H1 (cell line): Measurements from ENCODE around the gene SOX15. TPM values are rescaled to one million over a fixed set of nuclear protein-coding genes. Genes with fewer than 3 reads are reported as not detected.

Experiments used
- ASH2L ChIP-seq: fragments of 200-600, 300-600 bp; sonication (generic); IDR thresholded peaks from one replicate; pipeline ENCODE4 v1.7.1; 2017; ENCODE audit warnings: low read length
- BACH1 ChIP-seq: IDR thresholded peaks from 2 replicates; pipeline ENCODE4 v1.6.1; 2012; ENCODE audit warnings: low read length, improper control_type of control experiment
- CBX8 ChIP-seq: fragments of 300-800, 300-1000 bp; sonication (generic); IDR thresholded peaks from 2 replicates; pipeline ENCODE4 v1.7.1; 2016; ENCODE audit warnings: low read depth, low read length, borderline replicate concordance
- CHD2 ChIP-seq: IDR thresholded peaks from 2 replicates; pipeline ENCODE4 v1.6.1; 2012; ENCODE audit warnings: low read length, improper control_type of control experiment
- CTBP2 ChIP-seq: IDR thresholded peaks from 2 replicates; pipeline ENCODE4 v1.7.0; 2011; ENCODE audit warnings: borderline replicate concordance, mild to moderate bottlenecking, moderate library complexity, mixed read lengths, low read length; ENCODE audit not compliant: insufficient read depth, insufficient read length
- E2F6 ChIP-seq: IDR thresholded peaks from 2 replicates; pipeline ENCODE4 v1.6.1; 2012; ENCODE audit warnings: inconsistent platforms
- JUN ChIP-seq: IDR thresholded peaks from 2 replicates; pipeline ENCODE4 v1.6.1; 2011; ENCODE audit warnings: low read depth, mild to moderate bottlenecking, improper control_type of control experiment, low read length
- KDM1A ChIP-seq: fragments of 200-600, 300-600 bp; sonication (generic); IDR thresholded peaks from 2 replicates; pipeline ENCODE4 v1.7.1; 2016; ENCODE audit warnings: mild to moderate bottlenecking, low read length, borderline replicate concordance
- KDM5A ChIP-seq: fragments of 200-600 bp; IDR thresholded peaks from 2 replicates; pipeline ENCODE4 v1.7.1; 2012; ENCODE audit warnings: mild to moderate bottlenecking, low read length, inconsistent platforms, mixed read lengths
- MAFK ChIP-seq: IDR thresholded peaks from 2 replicates; pipeline ENCODE4 v1.6.1; 2012; ENCODE audit warnings: low read depth, mild to moderate bottlenecking, improper control_type of control experiment, low read length
- NRF1 ChIP-seq: IDR thresholded peaks from 2 replicates; pipeline ENCODE4 v1.6.1; 2011; ENCODE audit warnings: mild to moderate bottlenecking, low read depth, low read length, improper control_type of control experiment
- PHF8 ChIP-seq: fragments of 200-600 bp; sonication (generic); conservative IDR thresholded peaks from 2 replicates; pipeline ENCODE4 v1.7.1; 2012; ENCODE audit warnings: low read depth, mild to moderate bottlenecking, inconsistent platforms, low read length, moderate library complexity
- POLR2AphosphoS5 ChIP-seq: IDR thresholded peaks from 2 replicates; pipeline ENCODE4 v1.6.1; 2011; ENCODE audit warnings: low read depth, low read length
- RXRA ChIP-seq: IDR thresholded peaks from 2 replicates; pipeline ENCODE4 v1.6.1; 2011; ENCODE audit warnings: low read depth, mild to moderate bottlenecking, low read length, moderate library complexity; ENCODE audit not compliant: insufficient read depth
- SAP30 ChIP-seq: fragments of 300-600 bp; sonication (generic); IDR thresholded peaks from 2 replicates; pipeline ENCODE4 v1.7.1; 2012; ENCODE audit warnings: low read length, moderate library complexity, mild to moderate bottlenecking, inconsistent platforms; ENCODE audit not compliant: insufficient read depth, insufficient replicate concordance
- SUZ12 ChIP-seq: fragments of 200-600 bp; sonication (generic); IDR thresholded peaks from 2 replicates; pipeline ENCODE4 v1.6.1; 2012; ENCODE audit warnings: mild to moderate bottlenecking, inconsistent platforms, low read length, moderate library complexity, mixed read lengths
- TBP ChIP-seq: IDR thresholded peaks from 2 replicates; pipeline ENCODE4 v1.6.1; 2011; ENCODE audit warnings: low read depth, low read length, improper control_type of control experiment
- polyA plus RNA-seq, 7 experiments: library from polyadenylated mRNA; depleted of rRNA in 3 of 7; stranded (reverse) in 5 of 7; unstranded in 2 of 7; fragments of >200 nt in 5 of 7; fragments of 200-250 nt in 2 of 7; gene quantifications; 1 replicate in 5 of 7; 2 replicates in 1 of 7; 4 replicates in 1 of 7; pipeline versions ENCODE4 v1.2.1 to v1.2.3, GENCODE V29; 2011 to 2013; ENCODE audit warnings: missing spikeins in 2 of 7, mixed read lengths in 2 of 7
- total RNA-seq: library from RNA; stranded (reverse); fragmentation: NEBNext Ultra II Directional; extraction: Animal tissue kit (Norgen Biotek cat#: 25700); gene quantifications from 2 replicates; pipeline ENCODE4 v1.2.1, GENCODE V29; 2021
- TF ChIP-seq, protein P1 (sequence below), 3 experiments: IDR thresholded peaks; 1 replicate in 2 of 3; 2 replicates in 1 of 3; pipeline versions ENCODE4 v1.5.1 to v1.6.1; 2011; ENCODE audit warnings: low read length in 3 of 3, mild to moderate bottlenecking in 3 of 3, inconsistent platforms in 2 of 3, low read depth in 1 of 3, moderate library complexity in 1 of 3; ENCODE audit not compliant: insufficient read depth in 1 of 3; ENCODE audit errors: control extremely low read depth in 1 of 3
- TF ChIP-seq, protein P2 (sequence below): IDR thresholded peaks from 2 replicates; pipeline ENCODE4 v1.6.1; 2012; ENCODE audit warnings: low read length, inconsistent platforms

The SOX15 gene
- total and polyA plus RNA-seq, 2 of the 8 experiments (the other 6 are each of a cell fraction or from before 2014, with no cell fraction given) = 14.3 to 26.8 TPM

- TF ChIP-seq KDM1A (no peak), KDM5A (peak; percentile 64; the same call in 1 of the 2 replicates), RXRA (no peak), JUN (no peak), SAP30 (no peak), CHD2 (no peak), BACH1 (no peak), CBX8 (no peak), TBP (peak; percentile 45; the same call in 1 of the 2 replicates), E2F6 (peak; percentile 53), SUZ12 (no peak), POLR2AphosphoS5 (peak; percentile 36), CTBP2 (no peak), NRF1 (peak; percentile 59), ASH2L (peak; percentile 85), PHF8 (peak; percentile 88), MAFK (no peak)
- TF ChIP-seq, protein P1, sequence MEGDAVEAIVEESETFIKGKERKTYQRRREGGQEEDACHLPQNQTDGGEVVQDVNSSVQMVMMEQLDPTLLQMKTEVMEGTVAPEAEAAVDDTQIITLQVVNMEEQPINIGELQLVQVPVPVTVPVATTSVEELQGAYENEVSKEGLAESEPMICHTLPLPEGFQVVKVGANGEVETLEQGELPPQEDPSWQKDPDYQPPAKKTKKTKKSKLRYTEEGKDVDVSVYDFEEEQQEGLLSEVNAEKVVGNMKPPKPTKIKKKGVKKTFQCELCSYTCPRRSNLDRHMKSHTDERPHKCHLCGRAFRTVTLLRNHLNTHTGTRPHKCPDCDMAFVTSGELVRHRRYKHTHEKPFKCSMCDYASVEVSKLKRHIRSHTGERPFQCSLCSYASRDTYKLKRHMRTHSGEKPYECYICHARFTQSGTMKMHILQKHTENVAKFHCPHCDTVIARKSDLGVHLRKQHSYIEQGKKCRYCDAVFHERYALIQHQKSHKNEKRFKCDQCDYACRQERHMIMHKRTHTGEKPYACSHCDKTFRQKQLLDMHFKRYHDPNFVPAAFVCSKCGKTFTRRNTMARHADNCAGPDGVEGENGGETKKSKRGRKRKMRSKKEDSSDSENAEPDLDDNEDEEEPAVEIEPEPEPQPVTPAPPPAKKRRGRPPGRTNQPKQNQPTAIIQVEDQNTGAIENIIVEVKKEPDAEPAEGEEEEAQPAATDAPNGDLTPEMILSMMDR (IDR thresholded peaks at IDR 0.05; ENCODE audit: control extremely low read depth in 1 of 3, insufficient read depth in 1 of 3, low read depth in 1 of 3, low read length in 3 of 3) = peak in 1 of 3 experiments; percentile 11; a peak in 1 of 4 replicates
- TF ChIP-seq, protein P2, sequence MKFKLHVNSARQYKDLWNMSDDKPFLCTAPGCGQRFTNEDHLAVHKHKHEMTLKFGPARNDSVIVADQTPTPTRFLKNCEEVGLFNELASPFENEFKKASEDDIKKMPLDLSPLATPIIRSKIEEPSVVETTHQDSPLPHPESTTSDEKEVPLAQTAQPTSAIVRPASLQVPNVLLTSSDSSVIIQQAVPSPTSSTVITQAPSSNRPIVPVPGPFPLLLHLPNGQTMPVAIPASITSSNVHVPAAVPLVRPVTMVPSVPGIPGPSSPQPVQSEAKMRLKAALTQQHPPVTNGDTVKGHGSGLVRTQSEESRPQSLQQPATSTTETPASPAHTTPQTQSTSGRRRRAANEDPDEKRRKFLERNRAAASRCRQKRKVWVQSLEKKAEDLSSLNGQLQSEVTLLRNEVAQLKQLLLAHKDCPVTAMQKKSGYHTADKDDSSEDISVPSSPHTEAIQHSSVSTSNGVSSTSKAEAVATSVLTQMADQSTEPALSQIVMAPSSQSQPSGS = no peak
These were observed 28.2 kb downstream of the SOX15 start, which contains the start of gene SENP3 (continued) for GRCh38 chr17:7561589-7562207.
